ENCODE measurements around the gene UXS1.

UXS1 gene

DNA sequence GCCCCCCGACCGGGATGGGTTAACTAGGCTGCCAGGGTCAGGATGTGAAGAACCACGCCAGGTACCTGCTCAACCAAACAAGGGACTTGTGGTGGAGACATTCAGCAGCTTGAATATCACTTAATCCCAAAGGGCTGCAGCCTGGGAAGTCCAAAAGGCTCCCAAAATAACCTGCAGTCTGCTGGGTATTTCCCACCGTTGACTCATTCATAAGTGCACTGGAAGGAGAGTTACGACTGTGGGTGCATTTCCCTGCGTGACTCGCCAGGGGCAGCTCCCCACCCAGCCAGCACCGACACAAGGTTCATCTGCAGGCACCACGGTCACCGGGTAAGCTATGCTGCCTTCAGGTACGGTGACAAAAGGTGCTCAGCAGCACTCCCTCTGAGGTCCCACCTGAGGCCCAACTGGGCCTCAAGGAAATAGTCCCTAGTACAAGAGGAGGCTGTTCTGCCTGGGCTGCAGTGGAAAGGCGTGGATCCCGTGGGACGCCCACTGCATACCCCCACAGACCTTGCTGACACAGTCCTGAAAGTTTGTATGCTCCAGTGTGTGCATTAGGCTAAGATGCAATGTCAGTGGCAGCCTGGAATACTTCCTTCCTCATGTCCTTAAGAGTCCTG, 86.5 kb downstream of the UXS1 start:
- DNase-seq: peak in 1 of 5 donors; percentile 21

DNA sequence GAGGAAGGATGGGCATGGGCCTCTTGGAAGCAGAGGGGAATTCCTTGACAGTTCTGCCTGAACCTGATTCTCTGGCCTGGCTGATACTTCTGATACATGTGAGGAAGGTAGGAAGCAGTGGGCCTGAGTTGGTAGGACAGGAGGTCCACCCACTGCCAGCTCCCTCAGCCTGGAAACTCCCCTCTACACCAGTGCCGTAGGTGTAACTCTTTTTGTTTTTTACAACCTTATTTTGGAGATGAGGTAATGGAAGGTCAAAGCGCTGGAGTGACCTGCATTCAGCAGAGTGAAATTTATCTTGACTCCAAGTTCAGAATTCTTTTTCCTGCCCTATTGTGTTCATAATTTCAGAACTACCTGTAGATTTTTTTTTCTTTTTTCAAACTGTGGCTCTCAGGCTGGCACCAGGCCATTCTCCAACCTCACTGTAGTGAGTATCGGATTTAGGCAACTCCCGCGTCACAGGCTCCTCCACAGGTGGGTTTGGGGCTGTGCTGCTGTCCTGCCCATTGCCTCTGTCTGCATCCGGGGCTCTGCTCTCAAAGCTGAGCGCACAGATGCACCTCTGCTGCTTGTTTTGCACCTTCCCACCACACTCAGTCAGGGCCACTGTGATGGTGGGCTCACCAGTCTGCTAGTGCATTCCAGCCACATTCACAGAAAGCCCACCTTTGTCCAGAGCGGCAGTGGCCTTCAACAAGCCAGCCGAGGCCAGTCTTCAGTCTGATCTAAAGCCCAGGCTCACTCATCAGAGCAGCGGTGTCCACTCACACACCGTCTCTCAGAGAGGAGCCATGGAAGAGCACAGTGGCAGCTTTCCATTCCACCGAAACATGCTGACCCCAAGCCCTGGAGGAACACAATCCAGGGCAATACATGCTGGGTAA, 87.2 kb downstream of the UXS1 start:
- no peak for DNase-seq

DNA sequence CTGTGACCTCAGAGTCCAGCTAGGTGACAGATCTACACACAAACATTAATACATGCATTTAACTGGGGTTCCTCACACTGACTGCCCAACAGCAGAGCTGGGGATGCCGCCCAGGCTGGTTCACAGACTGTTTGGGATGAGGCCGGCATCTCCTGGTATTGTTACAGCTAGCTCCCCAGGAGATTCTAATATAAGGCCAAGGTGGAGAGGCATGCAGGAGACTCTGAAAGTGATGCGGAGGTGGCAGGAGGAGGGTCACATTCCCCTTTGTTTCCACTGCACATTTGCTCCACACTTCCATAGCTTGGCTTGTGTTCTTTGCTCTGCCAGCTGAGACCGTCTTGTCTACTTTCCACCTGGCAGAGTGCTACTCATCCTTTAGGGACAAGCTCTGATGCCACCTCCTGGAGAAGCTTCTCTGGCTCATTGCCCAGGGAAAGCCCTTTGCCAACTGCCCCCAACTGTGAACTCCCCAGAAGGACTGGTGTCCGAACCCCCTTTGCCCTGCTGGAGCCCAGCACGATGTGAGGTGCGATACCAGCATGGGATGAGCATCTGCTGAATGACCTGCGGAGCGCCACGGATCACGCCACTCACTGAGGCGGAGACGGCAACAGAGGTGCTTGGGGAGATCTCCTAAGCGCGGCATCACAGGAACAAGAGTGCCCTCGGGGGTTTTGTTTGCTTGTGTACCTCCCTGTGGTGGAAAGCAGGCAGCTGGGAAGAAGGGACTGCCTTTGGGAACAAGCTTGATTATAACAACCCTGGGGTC, 88.8 kb downstream of the UXS1 start:
- DNase-seq: no peak

- peak; percentile 30 to 68 (median 54) for DNase-seq
Measured at GRCh38 chr2:106104332-106105062, 89.6 kb downstream of the UXS1 start.

DNA sequence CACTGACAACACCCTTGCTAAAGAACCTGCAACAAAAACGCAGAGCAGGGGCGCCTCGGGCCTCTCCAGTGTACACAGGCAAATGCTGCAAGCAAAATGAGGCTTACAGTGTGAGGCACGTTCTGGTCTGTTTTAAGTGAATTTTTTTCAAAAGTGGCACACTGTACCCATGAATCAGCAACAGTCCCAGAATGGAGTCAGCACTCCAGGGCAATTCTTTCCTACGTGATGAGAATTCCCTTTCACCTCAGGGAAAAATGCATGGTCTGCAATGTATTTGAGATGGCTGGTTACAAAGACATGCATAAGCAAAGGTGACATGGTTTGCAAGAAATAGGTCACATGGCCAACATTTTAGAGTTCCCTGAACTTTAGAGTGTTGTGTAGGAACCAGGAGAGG, 94.4 kb downstream of the UXS1 start:
- no peak for DNase-seq

GRCh38 chr2:106098664-106099063, 95.4 kb downstream of the UXS1 start:
- DNase-seq: no peak

GRCh38 chr2:106098081-106098480, 96.0 kb downstream of the UXS1 start:
- no peak for DNase-seq

- DNase-seq: no peak
Measured at GRCh38 chr2:106097038-106098000, 96.8 kb downstream of the UXS1 start.

GRCh38 chr2:106096299-106097037, 97.6 kb downstream of the UXS1 start:
- DNase-seq: peak in 3 of 5 donors; percentile 23 to 32 (median 26)

DNA sequence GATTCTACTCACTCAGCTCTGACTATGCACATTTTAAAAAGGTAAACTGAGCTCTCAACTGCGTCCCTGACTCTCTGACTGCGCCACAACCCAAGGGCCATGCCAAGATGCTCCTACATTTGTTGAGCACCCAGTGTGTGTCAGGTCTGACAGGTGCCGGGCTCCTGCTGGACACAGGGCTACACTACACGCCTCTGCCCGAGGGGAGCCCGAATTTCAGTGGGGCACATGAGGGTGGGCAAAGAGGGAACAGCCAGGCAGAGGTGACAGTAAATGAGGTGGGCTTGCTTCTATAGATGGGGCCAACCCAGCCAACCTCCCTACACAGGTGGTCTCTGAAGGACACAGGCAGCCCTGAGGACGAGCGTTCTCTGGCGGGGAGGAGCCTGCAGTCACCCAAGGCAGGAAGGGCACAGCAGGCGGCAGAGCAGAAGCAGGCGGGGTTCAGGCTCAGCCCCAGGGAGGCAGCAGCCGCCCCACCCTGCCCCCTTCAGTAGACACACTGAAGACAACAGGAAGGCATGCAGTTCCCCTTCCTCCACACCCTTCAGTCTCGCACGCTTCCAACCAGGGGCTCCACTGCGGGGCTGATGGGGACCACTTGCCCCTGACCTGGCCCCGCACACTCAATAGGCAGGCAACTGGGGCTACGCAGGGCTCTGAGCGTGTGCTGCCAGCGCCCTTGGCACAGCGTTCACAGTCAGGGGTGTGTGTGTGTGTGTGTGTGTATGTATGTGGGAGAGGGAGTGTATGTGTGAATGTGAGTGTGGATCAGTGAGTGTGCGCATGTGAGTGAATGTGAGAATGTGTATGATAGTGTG, 98.4 kb downstream of the UXS1 start:
- peak; percentile 63 to 91 (median 75) for DNase-seq

- peak; percentile 40 to 72 (median 64) for DNase-seq
Measured at GRCh38 chr2:106094131-106094841, 99.8 kb downstream of the UXS1 start.

- DNase-seq: no peak
Measured at GRCh38 chr2:106090916-106091618, 103.0 kb downstream of the UXS1 start.

DNA sequence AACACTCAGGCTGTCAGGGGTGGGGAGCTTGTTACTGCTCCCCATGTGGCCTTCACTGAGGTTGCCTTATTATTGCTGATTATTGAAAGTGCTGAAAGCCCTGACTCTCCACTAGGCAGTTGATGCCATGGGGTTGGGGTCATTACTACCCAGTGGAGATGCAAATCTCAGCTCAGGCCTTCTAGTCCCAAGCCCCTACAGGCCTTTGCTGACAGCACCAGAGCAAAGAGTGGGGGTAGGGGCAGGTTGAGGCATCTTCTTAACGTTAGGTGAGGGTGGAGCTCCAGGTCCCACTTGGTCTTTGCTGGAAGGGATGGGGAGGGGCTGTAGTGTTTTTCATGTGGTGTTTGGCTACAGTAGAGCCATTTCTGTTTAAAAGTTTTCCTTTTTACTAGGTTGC, 104.5 kb downstream of the UXS1 start:
- DNase-seq: no peak

GRCh38 chr2:106085181-106085940, 108.7 kb downstream of the UXS1 start:
- DNase-seq: peak; percentile 22 to 74 (median 50)

GRCh38 chr2:106080959-106081358, 113.1 kb downstream of the UXS1 start:
- DNase-seq: no peak

GRCh38 chr2:106078096-106078495, 116.0 kb downstream of the UXS1 start:
- DNase-seq: no peak

- DNase-seq: no peak
Measured at GRCh38 chr2:106076941-106077340, 117.2 kb downstream of the UXS1 start.

DNA sequence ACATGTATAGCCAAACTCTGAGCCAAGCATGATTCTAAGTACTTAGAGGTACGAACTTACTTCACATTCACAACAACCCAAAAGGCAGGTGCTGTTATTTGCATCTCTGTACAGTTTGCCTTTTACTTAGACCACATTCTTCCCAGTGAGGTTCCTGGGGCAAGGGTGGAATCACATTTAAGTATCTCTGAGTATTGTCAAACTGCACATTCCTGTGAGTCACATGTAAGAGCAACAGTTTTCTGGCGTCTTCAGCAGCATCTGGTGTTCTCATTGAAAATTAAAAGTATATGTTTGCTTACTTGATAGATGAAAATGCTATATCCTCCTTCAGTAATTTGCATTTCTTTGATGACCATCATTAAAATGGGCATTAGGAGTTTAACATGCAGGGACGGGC, 119.1 kb downstream of the UXS1 start:
- DNase-seq: no peak
